ENCODE data around the gene SUGP2. TPM values are rescaled to one million over a fixed set of nuclear protein-coding genes. Genes with fewer than 3 reads are reported as not detected.
A peak's percentile ranks its signal among the peaks of the same experiment; 100 is the strongest.

The SUGP2 gene
- total and polyA plus RNA-seq, 9 of the 15 experiments (the other 6 are each of a cell fraction or from before 2014, with no cell fraction given): 13.1 to 101 (median 63.1) TPM

- TF ChIP-seq PRMT5 (CRISPR knock-in tag; IDR thresholded peaks at IDR 0.05) (no peak), ZNF143 (CRISPR knock-in tag; IDR thresholded peaks at IDR 0.05) (no peak), FOXP1 (CRISPR knock-in tag; IDR thresholded peaks at IDR 0.05) (0 out of 2 replicates have a peak, but pooled peaks have one; percentile 36), TRIM28 (IDR thresholded peaks at IDR 0.05) (no peak), RBM39 (optimal IDR thresholded peaks at IDR 0.05; ENCODE audit: low read depth, low read length) (no peak), TAF7 (tag; IDR thresholded peaks at IDR 0.05) (no peak), KLF6 (CRISPR knock-in tag; IDR thresholded peaks at IDR 0.05; ENCODE audit: borderline replicate concordance) (no peak)
Measured at GRCh38 chr19:19064098-19064722, 30.9 kb upstream of the SUGP2 start (continued).

GRCh38 chr19:19063183-19064097 lies 30.1 kb upstream of the SUGP2 start, which contains the start of gene SLC25A42:
TSS of gene SLC25A42 (plus strand) at chr19:19063994. CDS start at chr19:19096125, 32,131 bp downstream.
- Histone ChIP-seq H3K79me2 (ENCODE audit: control insufficient read depth, insufficient read depth, low read length) (peaks cover 70% of the 10 kb centered on the region), H4K20me1 (replicated peaks; ENCODE audit: control insufficient read depth, insufficient read depth, low read length) (no peaks in the 10 kb centered on the region), H3K27ac (ENCODE audit: extremely low read depth, low read depth, low read length) (peak within 1 kb of the TSS; percentile 89), H3K27me3 (ENCODE audit: control insufficient read depth in 2 of 2, insufficient read depth in 2 of 2, low read length in 2 of 2) (no peaks in the 10 kb centered on the region; a peak in 1 of 5 replicates), H3K4me2 (ENCODE audit: insufficient read depth, low read length) (peak within 1 kb of the TSS; percentile 98), H3K4me3 (peak within 1 kb of the TSS; percentile 74), H3K9me3 (replicated peaks; ENCODE audit: control insufficient read depth, insufficient read depth, low read depth, low read length) (no peaks in the 10 kb centered on the region), H2AFZ (ENCODE audit: low read depth, low read length) (peak within 1 kb of the TSS; percentile 71), H3K9ac (ENCODE audit: insufficient read depth in 1 of 2, low read depth in 2 of 2, low read length in 2 of 2) (peak within 1 kb of the TSS; percentile 84 to 94), H3K36me3 (ENCODE audit: control insufficient read depth, insufficient read depth, low read length) (peaks cover 23% of the 10 kb centered on the region), H3K4me1 (replicated peaks in 1 of 2; ENCODE audit: control insufficient read depth in 2 of 2, insufficient read depth in 2 of 2, low read length in 2 of 2) (peaks cover 57 to 73% of the 10 kb centered on the region in 2 experiments), H3K9me1 (ENCODE audit: control insufficient read depth, insufficient read depth, low read length) (peaks cover 3% of the 10 kb centered on the region)
- in situ Hi-C loops (cut with MboI): no loop called here
- DNase-seq (ENCODE audit: extremely low read depth in 1 of 4, low spot score in 3 of 4) (peak; percentile 97 to 99 (median 98)), ATAC-seq (peak; percentile 87), FAIRE-seq (peak; percentile 91)
- no TSS peak for BruUV-seq (replicated peaks)
- ChIA-PET CTCF (ENCODE audit: low intra/inter-chr PET ratio) (no interaction called here), POLR2A (interaction anchor here (0.6 to 1.1 kb wide), 6 partner anchors 34 to 1146 kb away, joined by 3 to 5 read pairs (median 3); no protein-coding TSS in a partner anchor)
- intact Hi-C loops (cut with micrococcal nuclease): loop anchor here (1.0 to 2.0 kb wide), 2 partner anchors 29 to 75 kb away; partner anchors contain the start of gene TMEM161A
- WGBS (ENCODE audit: insufficient coverage, low coverage, missing lambda C conversion rate): 2% methylated on average over 57 of the region's 77 CpGs
- no peak for TF ChIP-seq U2AF2 (optimal IDR thresholded peaks at IDR 0.05; ENCODE audit: low read depth, low read length)
- peak; percentile 47 for TF ChIP-seq KDM5B (IDR thresholded peaks at IDR 0.05; ENCODE audit: insufficient replicate concordance, low read depth, low read length)
- TF ChIP-seq ZNF830 (CRISPR knock-in tag; IDR thresholded peaks at IDR 0.05): no peak
- no peak for TF ChIP-seq ZNF224 (CRISPR knock-in tag; IDR thresholded peaks at IDR 0.05)
- no peak for TF ChIP-seq SMARCA4 (IDR thresholded peaks at IDR 0.05)
- no peak for TF ChIP-seq AFF1 (IDR thresholded peaks at IDR 0.05; ENCODE audit: low read depth in 1 of 2, partially characterized antibody in 2 of 2)
- TF ChIP-seq ZNF561 (CRISPR knock-in tag; conservative IDR thresholded peaks at IDR 0.05): no peak
- no peak; the same call in 1 of the 2 replicates for TF ChIP-seq RFX1 (IDR thresholded peaks at IDR 0.05)
- no peak for TF ChIP-seq THAP7 (CRISPR knock-in tag; IDR thresholded peaks at IDR 0.05)

Measured in K562 (cell line).